Neural progenitor cell (in vitro differentiated cells): ENCODE results near the gene STK24.

ENCODE experiments used
- CTCF ChIP-seq: fragments of 200-600 bp; sonication (generic); IDR thresholded peaks from 2 replicates; pipeline ENCODE4 v1.5.1; 2017; ENCODE audit warnings: antibody characterized with exemption, mild to moderate bottlenecking
- EZH2 ChIP-seq: fragments of 200-600 bp; sonication (generic); IDR thresholded peaks from 2 replicates; pipeline ENCODE4 v1.6.1; 2017; ENCODE audit warnings: antibody characterized with exemption, mild to moderate bottlenecking, moderate library complexity
- EZH2phosphoT487 ChIP-seq: fragments of 200-600 bp; sonication (generic); IDR thresholded peaks from 2 replicates; pipeline ENCODE4 v1.6.1; 2017; ENCODE audit warnings: antibody characterized with exemption

GRCh38 chr13:98473135-98473787 lies 103.6 kb downstream of the STK24 start:
- TF ChIP-seq CTCF (no peak), EZH2phosphoT487 (no peak), EZH2 (no peak)
